GM18951 (cell line): ENCODE measurements around the gene MUC5AC.
"Not testable (repeated sequence)": the region's sequence is repeated elsewhere in the genome, so short reads cannot be mapped to it uniquely, and the experiment has no call there.

Experiments used
- POLR2A ChIP-seq: IDR thresholded peaks from 4 replicates; pipeline ENCODE4 v1.6.1; 2011; ENCODE audit warnings: mild to moderate bottlenecking; ENCODE audit not compliant: insufficient read length, insufficient read depth; ENCODE audit errors: extremely low read depth
- in situ Hi-C: fragments of 300-500 bp; cut with MboI; formaldehyde crosslinking; loops from one replicate; pipeline ENCODE4 v1.12.0; 2022; ENCODE audit warnings: low sequenced_read_pairs, mixed read lengths, inconsistent platforms; ENCODE audit not compliant: unreplicated experiment

MUC5AC gene

GRCh38 chr11:1167256-1167655 lies 9.5 kb downstream of the MUC5AC start:
- TF ChIP-seq POLR2A, result no peak
- in situ Hi-C loops, result no loop called here

GRCh38 chr11:1167751-1168231 lies 10.0 kb downstream of the MUC5AC start:
- in situ Hi-C loops, result no loop called here
- TF ChIP-seq POLR2A, result no peak

- TF ChIP-seq POLR2A, result no peak
- in situ Hi-C loops, result no loop called here
These were observed 10.5 kb downstream of the MUC5AC start for GRCh38 chr11:1168256-1168655.

- in situ Hi-C loops, result no loop called here
- TF ChIP-seq POLR2A, result no peak
These were observed 11.0 kb downstream of the MUC5AC start for GRCh38 chr11:1168721-1169161.

- in situ Hi-C loops, result no loop called here
These were observed 13.7 kb downstream of the MUC5AC start for GRCh38 chr11:1171223-1171984.

GRCh38 chr11:1171985-1172728 lies 14.4 kb downstream of the MUC5AC start:
- no peak for TF ChIP-seq POLR2A
- in situ Hi-C loops, result no loop called here

More at GRCh38 chr11:1171223-1171984, 13.7 kb downstream of the MUC5AC start:
- TF ChIP-seq POLR2A, result no peak

GRCh38 chr11:1172729-1173117 lies 15.0 kb downstream of the MUC5AC start:
- in situ Hi-C loops, result no loop called here
- TF ChIP-seq POLR2A, result no peak

- in situ Hi-C loops, result not testable (repeated sequence)
These were observed 15.6 kb downstream of the MUC5AC start for GRCh38 chr11:1173396-1173795.

- no peak for TF ChIP-seq POLR2A
- in situ Hi-C loops, result no loop called here
These were observed 17.0 kb downstream of the MUC5AC start for GRCh38 chr11:1174441-1175370.

GRCh38 chr11:1175461-1176223 lies 17.9 kb downstream of the MUC5AC start:
- in situ Hi-C loops, result no loop called here
- TF ChIP-seq POLR2A, result no peak

- no peak for TF ChIP-seq POLR2A
- in situ Hi-C loops, result no loop called here
These were observed 18.7 kb downstream of the MUC5AC start for GRCh38 chr11:1176224-1177019.
